Liver (tissue), 9 donors: ENCODE measurements around the gene HEYL. TPM values are rescaled to one million over a fixed set of nuclear protein-coding genes. Genes with fewer than 3 reads are reported as not detected.

Experiments
- DNase-seq: peaks from one replicate; pipeline ENCODE4 v3.0.0-alpha.2; 2017; ENCODE audit warnings: low spot score
- H3K27ac ChIP-seq, 2 donors: one replicate each; pipeline ENCODE4 v1.7.0; 2013; ENCODE audit warnings: inconsistent platforms in 2 of 2, low read length in 2 of 2, control low read depth in 1 of 2, low read depth in 1 of 2, mild to moderate bottlenecking in 1 of 2
- H3K27me3 ChIP-seq, 4 donors: one replicate each; pipeline versions ENCODE4 v1.6.1 to v1.7.0; 2013; ENCODE audit warnings: low read length in 3 of 4, inconsistent platforms in 1 of 4, mild to moderate bottlenecking in 1 of 4, moderate library complexity in 1 of 4; ENCODE audit not compliant: control insufficient read depth in 4 of 4, insufficient read depth in 4 of 4
- H3K36me3 ChIP-seq, 4 donors: one replicate each; pipeline versions ENCODE4 v1.6.1 to v1.7.0; 2013; ENCODE audit warnings: low read length in 3 of 4, mild to moderate bottlenecking in 3 of 4, low read depth in 1 of 4, moderate library complexity in 1 of 4; ENCODE audit not compliant: control insufficient read depth in 4 of 4, insufficient read depth in 3 of 4
- H3K4me1 ChIP-seq, 4 donors: one replicate each; pipeline versions ENCODE4 v1.6.1 to v1.7.0; 2013; ENCODE audit warnings: low read length in 3 of 4, mild to moderate bottlenecking in 3 of 4, moderate library complexity in 1 of 4; ENCODE audit not compliant: control insufficient read depth in 4 of 4, insufficient read depth in 4 of 4
- H3K4me3 ChIP-seq, 3 donors: one replicate each; pipeline versions ENCODE4 v1.6.1 to v1.7.0; 2013; ENCODE audit warnings: low read length in 3 of 3, control low read depth in 1 of 3, low read depth in 1 of 3, mild to moderate bottlenecking in 1 of 3
- H3K9ac ChIP-seq, 2 donors: one replicate each; pipeline ENCODE4 v1.7.0; 2013; ENCODE audit warnings: low read length in 2 of 2, mild to moderate bottlenecking in 2 of 2, moderate library complexity in 2 of 2, control low read depth in 1 of 2, low read depth in 1 of 2
- H3K9me3 ChIP-seq, 4 donors: one replicate each; pipeline versions ENCODE4 v1.6.1 to v1.7.0; 2013; ENCODE audit warnings: low read length in 3 of 4; ENCODE audit not compliant: control insufficient read depth in 4 of 4
- ATF3 ChIP-seq: IDR thresholded peaks from 2 replicates; pipeline ENCODE4 v1.6.1; 2016; ENCODE audit warnings: antibody characterized with exemption
- CTCF ChIP-seq: fragments of 150-350 bp; IDR thresholded peaks from 2 replicates; pipeline ENCODE4 v1.5.1; 2017; ENCODE audit warnings: improper control_type of control experiment, low read depth, low read length; ENCODE audit not compliant: missing input control
- EGR1 ChIP-seq, 2 donors: IDR thresholded peaks; 2 replicates each; pipeline ENCODE4 v1.6.1; 2016 to 2018; ENCODE audit warnings: antibody characterized with exemption in 2 of 2, low read depth in 2 of 2
- FOXA1 ChIP-seq: IDR thresholded peaks from 2 replicates; pipeline ENCODE4 v1.6.1; 2016; ENCODE audit warnings: antibody characterized with exemption
- FOXA2 ChIP-seq: IDR thresholded peaks from 2 replicates; pipeline ENCODE4 v1.6.1; 2016; ENCODE audit warnings: antibody characterized with exemption
- GABPA ChIP-seq, 2 donors: IDR thresholded peaks in 1 of 2; conservative IDR thresholded peaks in 1 of 2; 2 replicates each; pipeline ENCODE4 v1.6.1; 2016; ENCODE audit warnings: antibody characterized with exemption in 2 of 2, mild to moderate bottlenecking in 1 of 2, moderate library complexity in 1 of 2
- HNF4A ChIP-seq, 2 donors: conservative IDR thresholded peaks; 2 replicates each; pipeline ENCODE4 v1.6.1; 2016; ENCODE audit warnings: antibody characterized with exemption in 2 of 2, mild to moderate bottlenecking in 2 of 2
- HNF4G ChIP-seq: IDR thresholded peaks from 2 replicates; pipeline ENCODE4 v1.6.1; 2016; ENCODE audit warnings: antibody characterized with exemption
- JUND ChIP-seq, 2 donors: IDR thresholded peaks; 2 replicates each; pipeline ENCODE4 v1.6.1; 2016; ENCODE audit warnings: antibody characterized with exemption in 2 of 2
- MAX ChIP-seq: IDR thresholded peaks from 2 replicates; pipeline ENCODE4 v1.6.1; 2016; ENCODE audit warnings: antibody characterized with exemption
- NR2F2 ChIP-seq: IDR thresholded peaks from 2 replicates; pipeline ENCODE4 v1.6.1; 2016; ENCODE audit warnings: antibody characterized with exemption
- RAD21 ChIP-seq, 2 donors: IDR thresholded peaks; 2 replicates each; pipeline ENCODE4 v1.6.1; 2016; ENCODE audit warnings: antibody characterized with exemption in 2 of 2, mild to moderate bottlenecking in 2 of 2
- REST ChIP-seq: IDR thresholded peaks from 2 replicates; pipeline ENCODE4 v1.6.1; 2016; ENCODE audit warnings: antibody characterized with exemption, mild to moderate bottlenecking
- RXRA ChIP-seq, 2 donors: IDR thresholded peaks; 2 replicates each; pipeline ENCODE4 v1.6.1; 2017 to 2018; ENCODE audit warnings: antibody characterized with exemption in 2 of 2, mild to moderate bottlenecking in 1 of 2
- SP1 ChIP-seq: IDR thresholded peaks from 2 replicates; pipeline ENCODE4 v1.6.1; 2018; ENCODE audit warnings: antibody characterized with exemption, mild to moderate bottlenecking
- TAF1 ChIP-seq: conservative IDR thresholded peaks from 2 replicates; pipeline ENCODE4 v1.6.1; 2016; ENCODE audit warnings: antibody characterized with exemption, mild to moderate bottlenecking
- YY1 ChIP-seq: IDR thresholded peaks from 2 replicates; pipeline ENCODE4 v1.6.1; 2016; ENCODE audit warnings: antibody characterized with exemption, mild to moderate bottlenecking
- ZBTB33 ChIP-seq: IDR thresholded peaks from 2 replicates; pipeline ENCODE4 v1.6.1; 2016; ENCODE audit warnings: antibody characterized with exemption
- WGBS: extraction: QIAGEN DNeasy Blood & Tissue Kit; methylation state at CpG from one replicate; pipeline ENCODE4 v1.1.7; 2013; 5-methylcytosine and 5-hydroxymethylcytosine counted together
- polyA plus RNA-seq, 2 donors: library from polyadenylated mRNA; stranded (reverse) in 1 of 2; unstranded in 1 of 2; fragments of 200-250 nt in 1 of 2; fragments of >200 nt in 1 of 2; fragmentation: Nextera tagmentation in 1 of 2; extraction: Ambion mirVana in 1 of 2; gene quantifications; one replicate each; pipeline versions ENCODE4 v1.2.1 to v1.2.3, GENCODE V29; 2013 to 2015
- total RNA-seq, 2 donors: library from RNA; depleted of rRNA; stranded (reverse); fragments of >200 nt; gene quantifications; one replicate each; pipeline ENCODE4 v1.2.3, GENCODE V29; 2014
- donor health status: healthy.
- donor health status: healthy.
- donor health status: healthy.
- donor health status: healthy.
- donor health status: healthy.

Gene HEYL
- total and polyA plus RNA-seq, 4 donors = 0.61 to 1.7 (median 1.2) TPM

- Histone ChIP-seq H3K36me3 (no peaks in the 10 kb centered on the region), H3K4me1 (peaks cover 2 to 14% (median 4%) of the 10 kb centered on the region in 4 donors), H3K9me3 (no peaks in the 10 kb centered on the region), H3K27me3 (peaks cover 0 to 3% (median 2%) of the 10 kb centered on the region in 4 donors), H3K4me3 (no peak overlapping the region), H3K27ac (no peak overlapping the region), H3K9ac (no peak overlapping the region)
- TF ChIP-seq YY1 (no peak), GABPA (IDR thresholded peaks at IDR 0.05 in 1 of 2, conservative IDR thresholded peaks at IDR 0.05 in 1 of 2) (no peak), ZBTB33 (no peak), FOXA2 (no peak), CTCF (no peak), RXRA (IDR thresholded peaks at IDR 0.05) (no peak), RAD21 (IDR thresholded peaks at IDR 0.05) (no peak), EGR1 (IDR thresholded peaks at IDR 0.05; ENCODE audit: low read depth in 2 of 2) (no peak), HNF4A (conservative IDR thresholded peaks at IDR 0.05) (no peak), FOXA1 (no peak), TAF1 (no peak), ATF3 (no peak), NR2F2 (no peak), SP1 (no peak), MAX (no peak), HNF4G (no peak), REST (no peak), JUND (IDR thresholded peaks at IDR 0.05) (no peak)
- no peak for DNase-seq
- 93% methylated on average over 3 of the region's 3 CpGs for WGBS
Observed at GRCh38 chr1:39673215-39673614, 33.8 kb upstream of the HEYL start.
